Endothelial cell of umbilical vein (primary cell): Measurements from ENCODE around the gene ETV6.

Source experiments
- CTCF ChIP-seq, 2 donors: IDR thresholded peaks; 1 replicate in 1 of 2; 2 replicates in 1 of 2; pipeline ENCODE4 v1.5.1; 2011; ENCODE audit warnings: low read length in 2 of 2, mild to moderate bottlenecking in 2 of 2, moderate library complexity in 2 of 2, control low read depth in 1 of 2, inconsistent platforms in 1 of 2, low read depth in 1 of 2; ENCODE audit not compliant: insufficient read depth in 1 of 2; ENCODE audit errors: extremely low read depth in 1 of 2
- EZH2 ChIP-seq: IDR thresholded peaks from 2 replicates; pipeline ENCODE4 v1.6.1; 2012; ENCODE audit warnings: borderline replicate concordance, low read depth, mild to moderate bottlenecking, moderate library complexity, low read length, inconsistent platforms; ENCODE audit not compliant: severe bottlenecking
- FOS ChIP-seq: IDR thresholded peaks from 2 replicates; pipeline ENCODE4 v1.6.1; 2011; ENCODE audit warnings: mild to moderate bottlenecking, low read length, moderate library complexity, borderline replicate concordance; ENCODE audit not compliant: insufficient read depth
- GATA2 ChIP-seq: IDR thresholded peaks from 2 replicates; pipeline ENCODE4 v1.7.0; 2011; ENCODE audit warnings: low read depth, mild to moderate bottlenecking, moderate library complexity, mixed read lengths, low read length; ENCODE audit not compliant: insufficient read length, insufficient read depth
- JUN ChIP-seq: IDR thresholded peaks from 2 replicates; pipeline ENCODE4 v1.6.1; 2011; ENCODE audit warnings: borderline replicate concordance, low read depth; ENCODE audit not compliant: insufficient read length, insufficient read depth
- MYC ChIP-seq: IDR thresholded peaks from one replicate; pipeline ENCODE4 v1.6.1; 2011; ENCODE audit warnings: mild to moderate bottlenecking, low read depth, low read length
- POLR2A ChIP-seq: IDR thresholded peaks from 2 replicates; pipeline ENCODE4 v1.6.1; 2012; ENCODE audit warnings: low read depth, mild to moderate bottlenecking, control low read depth, low read length
- POLR2AphosphoS5 ChIP-seq: IDR thresholded peaks from 2 replicates; pipeline ENCODE4 v1.6.1; 2012; ENCODE audit warnings: low read depth, mild to moderate bottlenecking, control low read depth, low read length, moderate library complexity; ENCODE audit not compliant: insufficient read depth
- TF ChIP-seq, protein P1 (sequence below): IDR thresholded peaks from 2 replicates; pipeline ENCODE4 v1.6.1; 2011; ENCODE audit not compliant: insufficient read depth, insufficient read length

- TF ChIP-seq POLR2A: peak; percentile 46
- peak in 1 of 2 donors; percentile 40 for TF ChIP-seq CTCF (IDR thresholded peaks at IDR 0.05; ENCODE audit: extremely low read depth in 1 of 2, insufficient read depth in 1 of 2, low read depth in 1 of 2, low read length in 2 of 2)
- no peak for TF ChIP-seq JUN
- TF ChIP-seq MYC: no peak
- TF ChIP-seq GATA2: no peak
- no peak for TF ChIP-seq EZH2
- TF ChIP-seq POLR2AphosphoS5: no peak
- TF ChIP-seq, protein P1, sequence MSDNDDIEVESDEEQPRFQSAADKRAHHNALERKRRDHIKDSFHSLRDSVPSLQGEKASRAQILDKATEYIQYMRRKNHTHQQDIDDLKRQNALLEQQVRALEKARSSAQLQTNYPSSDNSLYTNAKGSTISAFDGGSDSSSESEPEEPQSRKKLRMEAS: no peak
- TF ChIP-seq FOS: no peak
These were observed 163.3 kb downstream of the ETV6 start for GRCh38 chr12:11812586-11813437.
